BE2C (cell line): ENCODE data around the gene HOXA7.
A peak's percentile ranks its signal among the peaks of the same experiment; 100 is the strongest.

Experiments used
- DNase-seq: peaks from one replicate; pipeline ENCODE4 v3.0.0-alpha.2; 2020
- H3K27me3 ChIP-seq: fragments of 250-450 bp; sonication (Bioruptor Pico); 2 replicates; pipeline ENCODE4 v1.5.1; 2020; ENCODE audit warnings: mild to moderate bottlenecking
- H3K36me3 ChIP-seq: fragments of 250-450 bp; sonication (Bioruptor Pico); 2 replicates; pipeline ENCODE4 v1.5.1; 2020; ENCODE audit warnings: mild to moderate bottlenecking
- H3K4me1 ChIP-seq: fragments of 250-450 bp; sonication (Bioruptor Pico); 2 replicates; pipeline ENCODE4 v1.5.1; 2020
- H3K4me3 ChIP-seq: 2 replicates; pipeline ENCODE4 v1.5.1; 2011; ENCODE audit warnings: low read depth, low read length
- H3K9me3 ChIP-seq: fragments of 250-450 bp; sonication (Bioruptor Pico); 2 replicates; pipeline ENCODE4 v1.5.1; 2020
- TF ChIP-seq, protein P1 (sequence below): IDR thresholded peaks from 2 replicates; pipeline ENCODE4 v1.5.1; 2012; ENCODE audit warnings: mild to moderate bottlenecking, low read depth, low read length

The HOXA7 gene

GRCh38 chr7:27198871-27199801 is 42.7 kb upstream of the HOXA7 start:
- H3K4me3 ChIP-seq = peak overlapping the region; percentile 20

DNA sequence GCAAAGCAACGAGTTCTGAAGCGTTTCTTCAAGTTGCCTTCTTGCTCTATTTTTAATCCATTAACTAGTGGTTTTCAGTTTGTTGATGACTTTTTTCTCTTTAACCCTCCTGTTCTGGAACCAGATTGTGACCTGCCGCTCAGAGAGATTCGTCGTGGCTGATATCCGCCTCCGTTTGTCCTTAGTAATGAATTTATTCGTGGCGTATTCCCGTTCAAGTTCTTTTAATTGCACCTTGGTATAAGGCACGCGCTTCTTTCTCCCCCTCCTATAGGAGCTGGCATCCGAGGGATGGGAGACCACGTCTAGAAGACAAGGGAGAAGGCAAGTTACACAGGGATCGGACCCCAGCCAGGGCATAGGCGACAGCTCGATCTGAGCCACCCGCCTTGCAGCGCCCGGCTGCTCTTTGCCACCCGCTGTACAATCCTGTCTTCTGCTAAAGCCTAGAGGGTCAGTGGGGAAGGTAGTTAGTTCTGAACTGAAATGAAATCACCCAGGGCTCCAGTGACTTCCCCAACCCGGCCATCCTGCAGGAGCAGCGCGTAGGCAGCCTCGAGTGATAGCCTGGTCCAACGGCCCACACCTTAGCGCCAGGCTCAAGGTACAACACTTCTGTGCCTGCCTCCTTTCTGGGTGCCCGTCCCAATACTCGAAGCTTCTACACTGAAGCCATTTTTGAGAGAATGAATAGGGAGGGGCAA is 41.8 kb upstream of the HOXA7 start:
- TF ChIP-seq, protein P1, sequence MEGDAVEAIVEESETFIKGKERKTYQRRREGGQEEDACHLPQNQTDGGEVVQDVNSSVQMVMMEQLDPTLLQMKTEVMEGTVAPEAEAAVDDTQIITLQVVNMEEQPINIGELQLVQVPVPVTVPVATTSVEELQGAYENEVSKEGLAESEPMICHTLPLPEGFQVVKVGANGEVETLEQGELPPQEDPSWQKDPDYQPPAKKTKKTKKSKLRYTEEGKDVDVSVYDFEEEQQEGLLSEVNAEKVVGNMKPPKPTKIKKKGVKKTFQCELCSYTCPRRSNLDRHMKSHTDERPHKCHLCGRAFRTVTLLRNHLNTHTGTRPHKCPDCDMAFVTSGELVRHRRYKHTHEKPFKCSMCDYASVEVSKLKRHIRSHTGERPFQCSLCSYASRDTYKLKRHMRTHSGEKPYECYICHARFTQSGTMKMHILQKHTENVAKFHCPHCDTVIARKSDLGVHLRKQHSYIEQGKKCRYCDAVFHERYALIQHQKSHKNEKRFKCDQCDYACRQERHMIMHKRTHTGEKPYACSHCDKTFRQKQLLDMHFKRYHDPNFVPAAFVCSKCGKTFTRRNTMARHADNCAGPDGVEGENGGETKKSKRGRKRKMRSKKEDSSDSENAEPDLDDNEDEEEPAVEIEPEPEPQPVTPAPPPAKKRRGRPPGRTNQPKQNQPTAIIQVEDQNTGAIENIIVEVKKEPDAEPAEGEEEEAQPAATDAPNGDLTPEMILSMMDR = no peak
- no peak for DNase-seq
- Histone ChIP-seq H3K4me1 (no peaks in the 10 kb centered on the region), H3K9me3 (no peaks in the 10 kb centered on the region), H3K4me3 (no peak overlapping the region), H3K27me3 (peaks cover 99% of the 10 kb centered on the region), H3K36me3 (no peaks in the 10 kb centered on the region)

More at GRCh38 chr7:27198871-27199801, 42.7 kb upstream of the HOXA7 start:
- DNase-seq = no peak
- H3K36me3 ChIP-seq = no peaks in the 10 kb centered on the region
- TF ChIP-seq, protein P1 = no peak
- H3K4me1 ChIP-seq = no peaks in the 10 kb centered on the region
- H3K27me3 ChIP-seq = peaks cover 99% of the 10 kb centered on the region
- H3K9me3 ChIP-seq = no peaks in the 10 kb centered on the region

- TF ChIP-seq, protein P1 = no peak
- no peaks in the 10 kb centered on the region for H3K4me1 ChIP-seq
- H3K36me3 ChIP-seq = no peaks in the 10 kb centered on the region
- H3K27me3 ChIP-seq = peaks cover 100% of the 10 kb centered on the region
- DNase-seq = no peak
- no peak overlapping the region for H3K4me3 ChIP-seq
- H3K9me3 ChIP-seq = no peaks in the 10 kb centered on the region
Observed at GRCh38 chr7:27197137-27198042, 40.9 kb upstream of the HOXA7 start.

DNA sequence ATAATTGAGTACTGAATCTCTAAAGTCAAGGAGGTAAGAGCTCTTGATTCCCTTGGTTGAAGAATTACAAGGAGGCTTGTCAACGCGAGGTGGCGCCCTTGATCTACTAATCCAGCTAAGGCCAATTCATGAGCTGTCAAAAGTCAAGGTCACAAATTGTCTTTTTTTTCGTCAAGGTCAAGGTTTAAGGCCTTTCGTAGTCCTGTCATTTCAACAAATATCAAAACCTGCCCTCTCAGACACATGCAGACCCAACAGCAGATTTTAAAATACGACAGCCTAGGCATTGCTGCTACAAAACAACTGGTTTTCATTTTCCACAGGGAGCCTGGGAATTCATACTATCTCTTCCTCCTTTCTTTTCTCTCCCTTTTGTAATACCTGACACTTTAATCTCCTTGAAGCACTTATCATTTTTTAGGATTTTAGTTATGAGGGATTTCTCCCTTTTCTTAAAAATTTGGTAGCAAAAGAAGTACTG is 39.9 kb upstream of the HOXA7 start:
- H3K9me3 ChIP-seq = no peaks in the 10 kb centered on the region
- DNase-seq = peak; percentile 81
- H3K27me3 ChIP-seq = peaks cover 100% of the 10 kb centered on the region
- H3K4me3 ChIP-seq = no peak overlapping the region
- TF ChIP-seq, protein P1 = peak; percentile 83
- H3K36me3 ChIP-seq = no peaks in the 10 kb centered on the region
- H3K4me1 ChIP-seq = no peaks in the 10 kb centered on the region

- no peaks in the 10 kb centered on the region for H3K9me3 ChIP-seq
- TF ChIP-seq, protein P1 = no peak
- DNase-seq = no peak
- peaks cover 100% of the 10 kb centered on the region for H3K27me3 ChIP-seq
- no peaks in the 10 kb centered on the region for H3K36me3 ChIP-seq
- no peak overlapping the region for H3K4me3 ChIP-seq
- H3K4me1 ChIP-seq = no peaks in the 10 kb centered on the region
Observed at GRCh38 chr7:27194686-27195379, 38.4 kb upstream of the HOXA7 start.
